HG03196 (cell line): ENCODE data around the gene TTC34.
"Not testable (repeated sequence)": the region's sequence is repeated elsewhere in the genome, so short reads cannot be mapped to it uniquely, and the experiment has no call there.

Experiments used
- ATAC-seq: cut with Tn5 transposase; IDR thresholded peaks from one replicate; pipeline ENCODE4 v1.9.1; 2021; ENCODE audit not compliant: unreplicated experiment

TTC34 gene

GRCh38 chr1:2799811-2800663 lies 1.5 kb downstream of the TTC34 start:
- no peak for ATAC-seq

- ATAC-seq, result not testable (repeated sequence)
These were observed 2.5 kb downstream of the TTC34 start for GRCh38 chr1:2798958-2799357.

- no peak for ATAC-seq
These were observed 3.8 kb downstream of the TTC34 start for GRCh38 chr1:2797741-2798016.

DNA sequence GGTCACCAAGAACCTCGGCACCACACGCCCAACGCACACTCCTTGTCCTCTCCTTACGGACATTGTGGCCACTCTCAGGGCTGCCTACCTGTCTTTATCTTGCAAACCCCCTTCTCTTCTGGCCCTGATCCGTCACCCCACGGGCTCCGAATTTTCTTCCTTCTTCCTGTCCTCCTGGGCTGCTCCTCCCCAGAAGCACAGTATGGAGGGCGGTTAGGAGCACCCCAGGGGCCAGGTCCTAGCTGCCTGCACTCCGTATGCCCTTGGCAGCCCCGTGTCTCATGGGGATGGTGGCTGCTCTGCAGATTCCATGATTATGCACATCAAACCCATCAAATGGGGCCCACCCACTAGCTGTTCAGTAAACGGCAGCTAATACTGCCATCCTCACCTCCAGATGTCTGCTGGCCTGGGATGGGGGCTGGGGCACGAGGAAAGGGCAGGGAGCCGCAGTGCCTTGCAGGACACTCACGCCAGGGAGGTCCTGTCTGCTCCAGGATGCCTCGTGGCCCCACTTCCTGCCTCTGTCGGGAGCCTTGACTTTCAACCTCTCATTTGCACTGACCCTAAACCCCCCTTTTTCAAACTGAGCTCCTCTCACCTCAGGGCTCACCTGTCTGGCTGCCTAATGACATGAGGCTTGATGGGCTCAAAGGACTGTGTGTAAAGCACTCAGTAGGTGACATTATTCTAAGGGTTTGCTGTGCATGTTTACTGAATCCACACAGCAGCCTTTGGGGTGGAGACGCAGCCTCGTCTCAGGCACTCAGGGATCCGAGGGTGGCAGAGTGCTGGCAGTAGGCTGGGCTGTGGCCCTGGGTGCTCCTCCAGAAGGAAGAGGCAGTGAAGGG lies 4.4 kb downstream of the TTC34 start:
- no peak for ATAC-seq

DNA sequence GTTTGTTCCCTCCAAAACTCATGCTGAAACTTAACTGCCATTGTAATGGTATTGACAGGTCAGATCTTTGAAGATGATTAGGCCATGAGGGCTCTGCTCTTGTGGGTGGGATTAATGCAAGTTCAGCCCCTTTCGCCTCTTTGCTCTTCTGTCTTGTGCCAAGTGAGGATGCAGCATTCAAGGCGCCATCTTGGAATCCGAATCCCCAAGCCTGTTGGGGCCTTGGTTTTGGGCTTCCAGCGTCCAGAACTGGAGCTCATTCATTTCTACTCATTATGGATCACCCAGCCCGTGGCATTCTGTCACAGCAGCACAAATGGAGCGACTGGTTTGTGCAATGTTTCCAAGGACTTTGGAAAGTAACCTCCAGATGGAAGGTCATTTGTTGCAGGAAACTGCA lies 5.6 kb downstream of the TTC34 start:
- ATAC-seq, result no peak

DNA sequence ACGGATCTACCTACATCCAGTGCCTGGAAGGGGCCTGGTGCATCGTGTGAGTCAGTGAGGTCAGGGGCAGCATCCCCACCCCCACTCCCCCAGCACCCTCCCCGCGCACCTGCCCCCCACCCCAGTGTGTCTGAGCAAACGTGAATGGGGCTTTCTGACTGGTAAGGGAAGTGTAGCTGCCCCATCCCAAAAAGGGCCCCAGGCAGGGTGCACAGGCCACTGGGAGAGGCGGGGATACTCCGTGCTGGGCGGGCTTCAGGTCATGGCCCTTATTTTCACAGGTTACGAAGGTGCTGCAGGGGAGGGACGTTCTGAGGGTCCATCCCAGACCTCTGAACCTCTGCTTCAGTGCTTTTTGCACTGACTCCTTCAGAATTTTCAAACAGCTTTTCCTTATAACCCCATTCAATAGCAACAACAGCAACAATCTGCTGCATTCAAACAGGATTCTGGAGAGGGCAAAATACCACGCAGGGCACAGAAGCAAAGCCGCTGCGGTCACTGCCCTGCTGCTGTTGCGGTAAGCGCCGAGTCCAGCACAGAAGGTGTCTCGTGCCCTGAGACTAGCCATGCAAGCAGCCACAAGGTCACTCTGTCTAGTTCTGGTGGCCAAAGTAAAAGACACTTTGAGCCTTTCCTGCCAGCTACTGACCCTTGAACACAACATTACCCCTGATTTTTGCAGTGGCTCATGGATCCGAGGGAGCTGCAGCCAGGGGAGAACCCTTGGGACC lies 10.3 kb downstream of the TTC34 start:
- no peak for ATAC-seq

DNA sequence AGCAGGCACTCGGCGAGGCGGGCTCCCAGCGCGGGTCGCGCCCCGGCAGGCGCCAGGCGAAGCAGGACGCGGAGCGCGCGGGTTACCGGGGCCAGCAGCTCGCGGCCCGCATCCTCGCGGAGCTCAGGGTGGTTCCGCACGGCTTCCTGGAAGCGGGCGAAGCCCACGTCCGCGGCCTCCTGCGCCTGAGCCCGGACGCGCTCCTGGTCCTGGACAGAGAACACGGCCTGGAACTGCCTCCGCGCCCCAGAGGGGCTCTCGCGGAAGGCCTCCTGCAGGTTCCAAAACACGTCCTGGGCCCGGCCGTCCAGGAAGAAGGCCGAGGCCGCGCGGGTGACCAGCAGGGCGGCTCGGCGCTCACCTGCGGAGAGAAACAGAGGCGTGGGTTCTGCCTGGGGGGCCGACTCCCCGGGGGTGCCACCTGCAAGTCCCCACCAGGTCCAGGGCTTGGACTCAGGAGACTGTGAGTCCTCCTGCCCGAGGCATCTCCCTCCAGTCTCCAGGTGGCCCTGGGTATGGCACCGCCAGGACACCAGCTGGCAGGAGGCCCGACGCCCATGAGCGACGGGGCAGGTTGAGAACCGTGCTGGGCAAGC lies 11.4 kb downstream of the TTC34 start:
- no peak for ATAC-seq

GRCh38 chr1:2789164-2789985 lies 12.1 kb downstream of the TTC34 start:
- no peak for ATAC-seq

DNA sequence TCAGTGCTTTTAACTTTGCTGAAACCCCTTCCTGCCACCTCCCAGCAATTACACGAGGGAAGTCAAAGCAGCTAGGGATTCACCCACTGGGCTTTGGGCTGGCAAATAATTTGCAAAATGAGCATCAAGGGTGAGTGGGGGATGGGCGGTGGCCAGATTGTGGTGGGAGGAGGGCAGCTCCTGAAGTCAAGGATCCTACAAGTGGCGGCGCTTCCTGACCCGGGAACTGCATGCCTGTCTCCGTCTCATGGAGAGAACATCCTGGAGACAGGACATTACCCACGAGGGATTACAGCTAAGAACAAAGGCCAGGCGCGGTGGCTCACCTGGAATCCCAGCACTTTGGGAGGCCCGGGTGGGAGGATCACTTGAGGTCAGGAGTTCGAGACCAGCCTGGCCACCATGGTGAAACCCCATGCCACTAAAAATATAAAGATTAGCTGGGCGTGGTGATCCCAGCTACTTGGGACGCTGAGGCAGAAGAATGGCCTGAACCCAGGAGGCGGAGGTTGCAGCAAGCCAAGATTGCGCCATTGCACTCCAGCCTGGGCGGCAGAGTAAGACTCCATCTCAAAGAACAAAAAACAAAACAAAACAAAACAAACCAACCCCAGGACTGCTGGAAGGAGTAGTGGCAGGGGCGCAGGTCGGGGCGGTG lies 12.9 kb downstream of the TTC34 start:
- ATAC-seq, result no peak

DNA sequence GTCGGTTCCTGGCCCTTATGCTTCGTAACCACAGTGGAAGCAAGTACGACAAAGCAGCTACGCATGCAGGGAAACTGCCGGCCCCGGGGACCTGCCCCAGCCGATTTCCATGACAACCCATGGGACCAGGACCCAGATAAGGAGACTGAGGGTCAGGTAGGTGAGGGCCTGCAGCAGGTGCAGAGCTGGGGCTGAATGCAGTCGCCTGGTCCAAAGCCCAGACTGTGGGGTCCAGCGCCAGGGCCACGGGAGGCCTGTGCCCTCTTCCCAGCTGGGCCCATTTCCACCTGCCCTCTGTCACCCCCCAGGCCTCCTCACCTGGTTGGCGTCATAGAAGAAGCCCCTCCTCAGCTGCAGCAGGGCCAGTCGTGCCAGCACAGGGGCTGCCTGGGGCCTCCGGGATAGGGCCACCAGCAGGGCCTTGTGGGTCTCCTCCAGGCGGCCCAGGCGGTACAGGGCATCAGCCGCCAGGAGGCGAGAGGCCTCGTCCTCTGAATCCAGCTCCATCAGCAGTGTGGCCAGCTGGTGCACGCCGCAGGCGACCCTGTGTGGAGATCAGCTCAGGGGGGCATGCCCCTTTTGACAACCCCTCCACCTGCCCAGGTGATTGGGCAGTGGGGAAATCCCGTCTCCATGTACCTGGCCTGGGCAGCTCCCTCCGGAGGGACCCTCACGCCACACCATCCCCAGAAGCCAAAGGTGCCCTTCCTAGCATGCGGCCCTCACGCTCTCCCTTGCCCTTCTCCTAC lies 14.2 kb downstream of the TTC34 start:
- no peak for ATAC-seq

DNA sequence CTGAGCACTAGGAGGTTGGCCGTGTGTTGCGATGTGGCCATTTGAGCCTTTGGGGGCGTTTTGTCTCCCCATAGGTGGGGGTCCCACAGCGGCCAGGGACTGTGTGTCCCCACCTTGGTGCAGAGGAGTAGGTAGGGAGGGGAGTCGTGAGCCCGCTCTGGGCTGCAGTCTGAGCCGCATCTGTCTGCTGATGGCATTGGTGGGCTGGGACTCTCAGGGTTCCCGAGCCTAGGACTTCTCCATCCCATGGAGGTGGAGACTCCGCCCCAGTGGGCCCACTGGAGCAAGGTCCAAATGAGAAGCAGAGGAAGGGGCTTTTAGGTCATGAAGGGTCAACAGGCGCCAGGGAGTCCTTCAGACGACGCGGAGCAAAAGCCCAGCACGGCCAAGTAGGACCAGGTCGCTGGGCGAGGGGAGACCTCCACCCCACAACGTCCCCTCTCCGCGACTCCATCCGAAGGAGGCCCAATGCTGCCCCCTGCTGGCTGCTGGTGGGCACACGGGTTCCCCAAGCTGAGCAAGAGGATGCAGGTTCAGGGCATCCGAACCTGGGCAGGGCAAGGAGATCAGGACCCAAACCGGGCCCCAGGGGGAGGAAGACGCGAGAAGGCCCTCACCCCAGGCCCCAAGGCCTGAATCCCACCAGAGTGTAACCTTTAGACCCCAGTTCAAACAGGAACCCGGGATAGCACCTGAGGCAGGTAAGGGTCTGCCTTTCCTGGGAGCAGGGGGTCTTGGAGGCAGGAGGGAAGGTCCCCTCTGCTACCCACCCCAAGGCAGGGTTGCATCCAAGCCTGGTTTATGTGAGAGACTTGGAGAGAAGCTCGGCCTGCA lies 14.9 kb downstream of the TTC34 start:
- ATAC-seq, result no peak

DNA sequence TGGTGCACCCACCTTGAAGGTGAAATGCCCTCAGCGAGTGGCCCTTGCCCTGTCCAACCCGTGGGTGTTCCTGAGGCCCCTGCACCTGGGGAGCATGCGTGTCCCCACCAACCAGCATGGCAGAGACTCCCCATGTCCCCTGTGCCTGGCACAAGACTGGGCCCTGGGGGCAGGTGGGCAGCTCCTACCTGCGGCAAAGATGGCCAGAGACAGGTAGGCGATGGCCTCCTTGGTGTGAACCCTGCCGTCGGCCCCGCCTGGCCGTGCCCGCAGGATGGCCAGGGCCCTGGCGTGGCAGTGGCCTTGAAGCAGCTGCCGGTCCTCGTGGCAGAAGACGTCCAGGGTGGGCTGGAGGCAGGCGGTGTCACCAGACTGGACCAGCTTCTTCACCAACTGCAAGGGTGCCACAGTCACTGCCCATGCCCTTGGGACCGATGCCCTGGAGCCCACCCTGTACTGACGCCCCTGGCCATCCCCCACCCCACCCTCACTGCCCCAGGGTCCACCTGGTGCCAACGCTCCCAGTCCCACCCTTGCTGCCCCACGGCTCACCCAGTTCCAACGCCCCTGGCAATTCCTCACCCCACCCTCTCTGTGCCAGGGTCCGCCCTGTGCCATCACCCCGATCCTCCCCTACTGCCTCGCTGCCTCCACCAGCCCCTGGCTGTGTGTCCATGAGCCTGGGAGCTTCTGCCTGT lies 15.7 kb downstream of the TTC34 start:
- ATAC-seq, result no peak

DNA sequence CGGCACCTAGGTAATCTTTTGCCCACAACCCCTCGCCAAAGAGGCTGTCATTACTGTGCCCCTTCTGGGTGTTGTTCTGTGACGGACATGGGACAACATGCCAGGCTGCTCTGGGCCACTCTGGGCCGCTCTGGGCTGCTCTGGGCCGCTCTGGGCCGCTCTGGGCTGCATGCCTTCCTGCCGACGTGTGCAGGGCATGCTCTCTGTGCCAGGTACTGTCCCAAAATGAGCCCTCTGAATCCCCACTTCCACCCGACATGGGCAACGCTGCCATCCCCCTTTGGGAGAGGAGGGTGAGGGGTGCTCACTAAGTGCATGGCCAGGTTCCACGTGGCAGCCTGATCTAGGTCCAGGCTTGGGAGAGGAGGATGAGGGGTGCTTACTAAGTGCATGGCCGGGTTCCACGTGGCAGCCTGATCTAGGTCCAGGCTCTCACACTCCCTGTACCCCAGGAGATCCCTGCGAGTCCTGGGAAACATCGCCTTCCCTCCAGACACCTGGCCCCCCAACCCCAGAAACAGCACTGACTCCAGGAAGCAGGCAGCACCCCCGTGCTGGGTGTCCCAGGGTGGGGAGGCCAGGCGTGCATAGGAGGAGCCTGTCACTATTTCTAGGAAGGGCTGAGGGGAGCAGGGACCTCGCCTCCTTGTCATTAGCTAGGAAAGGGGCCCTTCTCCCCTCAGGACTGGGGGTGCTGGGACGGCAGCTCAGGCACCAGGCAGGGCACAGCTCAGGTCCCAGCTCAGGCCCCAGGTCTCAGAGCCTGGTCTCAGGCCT lies 16.5 kb downstream of the TTC34 start:
- ATAC-seq, result no peak

- no peak for ATAC-seq
These were observed 17.8 kb downstream of the TTC34 start for GRCh38 chr1:2783435-2784397.

- no peak for ATAC-seq
These were observed 18.4 kb downstream of the TTC34 start for GRCh38 chr1:2783069-2783434.

DNA sequence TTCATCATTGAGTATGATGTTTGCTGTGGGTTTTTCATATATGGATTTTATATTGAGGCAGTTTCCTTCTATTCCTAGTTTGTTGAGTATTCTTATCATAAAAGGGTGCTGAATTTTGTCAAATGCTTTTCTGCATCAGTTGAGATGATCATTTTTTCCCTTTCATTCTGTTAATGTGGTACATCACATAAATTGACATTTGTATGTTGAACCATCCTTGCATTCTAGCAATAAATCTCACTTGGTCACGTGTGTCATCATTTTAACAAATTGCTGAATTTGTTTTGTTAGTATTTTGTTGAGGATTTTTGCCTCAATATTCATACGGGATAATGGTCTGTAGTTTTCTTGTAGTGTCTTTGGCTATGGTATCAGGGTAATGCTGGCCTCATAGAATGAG lies 19.9 kb downstream of the TTC34 start:
- no peak for ATAC-seq
